ENCODE data around the gene LRRC59. TPM values are rescaled to one million over a fixed set of nuclear protein-coding genes. Genes with fewer than 3 reads are reported as not detected.
A peak's percentile ranks its signal among the peaks of the same experiment; 100 is the strongest.

LRRC59 gene
- total and polyA plus RNA-seq, 2 of the 8 experiments (the other 6 are each of a cell fraction or from before 2014, with no cell fraction given) = 48.3 to 117 TPM

DNA sequence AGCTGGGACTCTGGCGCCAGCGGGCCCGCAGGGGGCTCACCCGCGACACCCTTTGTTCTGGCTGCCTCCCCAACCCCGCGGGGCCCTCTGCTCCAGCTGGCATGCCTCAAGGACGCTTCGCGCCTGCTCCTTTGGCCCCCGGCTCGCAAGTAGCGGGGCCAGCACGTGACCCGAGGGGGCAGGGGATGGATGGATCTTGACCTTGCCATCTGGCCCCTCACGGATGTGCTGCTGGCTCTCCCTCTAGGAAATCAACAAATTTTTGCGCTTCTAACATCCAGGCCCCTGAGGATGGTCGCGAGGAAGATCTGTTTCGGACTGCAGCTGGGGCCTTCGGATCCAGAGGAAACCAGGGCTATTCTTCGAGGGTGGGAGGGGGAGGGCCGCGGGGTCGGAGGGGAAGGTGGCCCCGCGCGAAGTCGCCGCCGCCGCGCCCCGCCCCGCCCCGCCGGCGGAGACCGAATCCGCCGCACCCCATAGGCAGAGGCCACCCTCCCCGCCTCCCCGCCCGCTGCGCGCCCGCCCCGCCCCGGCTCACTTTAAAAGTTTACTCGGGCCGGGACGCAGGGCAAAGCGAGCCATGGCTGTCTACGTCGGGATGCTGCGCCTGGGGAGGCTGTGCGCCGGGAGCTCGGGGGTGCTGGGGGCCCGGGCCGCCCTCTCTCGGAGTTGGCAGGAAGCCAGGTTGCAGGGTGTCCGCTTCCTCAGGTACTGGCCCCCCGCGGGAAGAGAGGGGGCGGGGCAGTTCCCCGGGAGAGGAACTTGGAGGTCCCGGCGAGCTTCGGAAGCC, 28.6 kb upstream of the LRRC59 start, which contains the start of gene ACSF2:
ACSF2 (plus strand) TSS at position 537 of the 790 bp plus-strand sequence; CDS start at position 581, 44 bp downstream.
- no peaks in the 10 kb centered on the region for H4K20me1 ChIP-seq (replicated peaks in 1 of 2; ENCODE audit: control insufficient read depth in 1 of 2, insufficient read depth in 2 of 2, low read length in 2 of 2)
- CTCF ChIA-PET (ENCODE audit: partially characterized antibody) = interaction anchor here (0.6 to 8.3 kb wide), 9 partner anchors 10 to 125 kb away, joined by 3 to 87 read pairs (median 4); partner anchors contain the start of gene LRRC59
- peaks cover 6 to 13% (median 10%) of the 10 kb centered on the region in 4 experiments for H3K4me1 ChIP-seq (replicated peaks in 1 of 4; ENCODE audit: control insufficient read depth in 3 of 4, insufficient read depth in 4 of 4, low read length in 3 of 4)
- H3K14ac ChIP-seq (ENCODE audit: insufficient read length) = no peak within 1 kb of the TSS
- H3K18ac ChIP-seq (ENCODE audit: extremely low read depth, low read length) = peak within 1 kb of the TSS; percentile 87
- no peak for FAIRE-seq
- no peaks in the 10 kb centered on the region for H3K9me3 ChIP-seq (ENCODE audit: insufficient read depth in 2 of 2, low read depth in 1 of 2, low read length in 1 of 2)
- 8% methylated on average over 30 of the region's 70 CpGs; no CpG with 5 or more reads in 1 of the 2 experiments for WGBS, 2 experiments (ENCODE audit: extremely low coverage in 1 of 2, insufficient coverage in 1 of 2, insufficient read length in 1 of 2, insufficient replicate concordance in 2 of 2, low coverage in 1 of 2, low lambda C conversion rate in 2 of 2, missing lambda C conversion rate in 1 of 2)
- peak within 1 kb of the TSS; percentile 83 to 86 for H3K4me2 ChIP-seq (ENCODE audit: insufficient read depth in 1 of 2, low read depth in 2 of 2, low read length in 2 of 2)
- no peak within 1 kb of the TSS for H3K23ac ChIP-seq (ENCODE audit: insufficient read length)
- H2BK15ac ChIP-seq (ENCODE audit: low read length) = peak within 1 kb of the TSS; percentile 88
- H4K8ac ChIP-seq (ENCODE audit: extremely low read depth, insufficient read depth, low read length) = peak within 1 kb of the TSS; percentile 75
- no peak within 1 kb of the TSS for H3K27ac ChIP-seq (ENCODE audit: low read depth, low read length)
- peak within 1 kb of the TSS; percentile 66; the same call in 1 of the 2 replicates for H2BK5ac ChIP-seq (ENCODE audit: low read depth, low read length)
- peak within 1 kb of the TSS; percentile 56; the same call in 1 of the 2 replicates for H2AK5ac ChIP-seq (ENCODE audit: low read depth, low read length)
- POLR2A ChIA-PET (ENCODE audit: partially characterized antibody) = interaction anchor here (0.6 to 2.2 kb wide), 8 partner anchors 11 to 508 kb away, joined by 3 to 12 read pairs (median 4); partner anchors contain the start of gene LRRC59
- H2BK12ac ChIP-seq (ENCODE audit: low read depth, low read length) = peak within 1 kb of the TSS; percentile 81
- H3K79me2 ChIP-seq (ENCODE audit: control insufficient read depth in 1 of 2, insufficient read depth in 2 of 2, low read length in 2 of 2) = no peaks in the 10 kb centered on the region
- H2BK20ac ChIP-seq (ENCODE audit: low read length) = no peak within 1 kb of the TSS
- H3K56ac ChIP-seq (replicated peaks; ENCODE audit: insufficient read length, low read depth, low read length) = no peak within 1 kb of the TSS
- H2BK120ac ChIP-seq (replicated peaks; ENCODE audit: low read depth, low read length) = peak within 1 kb of the TSS; percentile 47
- H3K9ac ChIP-seq (replicated peaks in 1 of 4; ENCODE audit: extremely low read depth in 1 of 4, low read depth in 3 of 4, low read length in 3 of 4) = peak within 1 kb of the TSS in 3 of 4 experiments; percentile 26 to 68 (median 36); a peak in 4 of 7 replicates
- H3K36me3 ChIP-seq (ENCODE audit: control insufficient read depth in 2 of 4, insufficient read depth in 4 of 4, low read length in 3 of 4) = no peaks in the 10 kb centered on the region
- peaks cover 11% of the 10 kb centered on the region; the same call in 1 of the 2 replicates for H3K23me2 ChIP-seq (ENCODE audit: low read depth, low read length)
- H4K91ac ChIP-seq (replicated peaks; ENCODE audit: insufficient read length, low read length) = peak within 1 kb of the TSS; percentile 83
- H4K5ac ChIP-seq (ENCODE audit: insufficient read length, low read depth, low read length) = peak within 1 kb of the TSS; percentile 81
- peak within 1 kb of the TSS; percentile 48; the same call in 1 of the 2 replicates for H2AFZ ChIP-seq (ENCODE audit: low read length)
- peaks cover 0 to 2% (median 0%) of the 10 kb centered on the region in 4 experiments; a peak in 3 of 7 replicates for H3K27me3 ChIP-seq (replicated peaks in 1 of 4; ENCODE audit: control insufficient read depth in 3 of 4, extremely low read depth in 1 of 4, insufficient read depth in 3 of 4, low read length in 3 of 4)
- H3K79me1 ChIP-seq (ENCODE audit: low read depth, low read length) = no peaks in the 10 kb centered on the region
- peak; percentile 19 to 72 for DNase-seq (ENCODE audit: low read depth in 1 of 2, low spot score in 2 of 2)
- H3K4me3 ChIP-seq (ENCODE audit: extremely low read depth in 1 of 4, insufficient read depth in 2 of 4, low read depth in 3 of 4, low read length in 4 of 4) = peak within 1 kb of the TSS; percentile 55 to 78 (median 68)
- peak within 1 kb of the TSS; percentile 66 for H3K4ac ChIP-seq (replicated peaks; ENCODE audit: insufficient read length, low read depth, low read length)
- TF ChIP-seq JUN (IDR thresholded peaks at IDR 0.05; ENCODE audit: low read depth, low read length) = no peak
- peak; percentile 82 for TF ChIP-seq USF2 (IDR thresholded peaks at IDR 0.05; ENCODE audit: low read length)
- TF ChIP-seq POLR2AphosphoS5 (IDR thresholded peaks at IDR 0.05; ENCODE audit: low read depth, low read length) = no peak
- no peak for TF ChIP-seq HDAC2 (IDR thresholded peaks at IDR 0.05; ENCODE audit: borderline replicate concordance in 1 of 2, low read depth in 2 of 2, low read length in 2 of 2)
- 0 out of 2 replicates have a peak, but pooled peaks have one; percentile 25 for TF ChIP-seq TAF1 (IDR thresholded peaks at IDR 0.05; ENCODE audit: low read depth, low read length)
- no peak for TF ChIP-seq RNF2 (IDR thresholded peaks at IDR 0.05; ENCODE audit: borderline replicate concordance, low read depth, low read length, missing control alignments, poor library complexity, severe bottlenecking)
- peak; percentile 96 for TF ChIP-seq E2F6 (IDR thresholded peaks at IDR 0.05)
- TF ChIP-seq ASH2L (IDR thresholded peaks at IDR 0.05; ENCODE audit: low read length) = peak; percentile 23
